Endometrium (tissue), 2 donors: ENCODE results near the gene PREB.
"Not testable (repeated sequence)": the region's sequence is repeated elsewhere in the genome, so short reads cannot be mapped to it uniquely, and the experiment has no call there.

Experiments used
- FAIRE-seq: peaks from 2 replicates; lab custom pipeline; 2012; peaks lifted over from hg19 to GRCh38; lab: Jason Lieb, UNC
- donor health status: control.
- donor health status: control.

The PREB gene

GRCh38 chr2:27133905-27134780, at the start of gene PREB:
Gene PREB, minus strand, starts transcription at chr2:27134636. Its CDS starts 215 bp downstream, at chr2:27134421.
- FAIRE-seq = no peak

- no peak for FAIRE-seq
Measured at GRCh38 chr2:27184115-27184514, 49.7 kb upstream of the PREB start.

- no peak for FAIRE-seq
Measured at GRCh38 chr2:27182346-27182745, 47.9 kb upstream of the PREB start.

- FAIRE-seq = no peak
Measured at GRCh38 chr2:27179344-27180000, 45.0 kb upstream of the PREB start.

GRCh38 chr2:27178469-27178868, 44.0 kb upstream of the PREB start:
- no peak for FAIRE-seq

GRCh38 chr2:27177441-27178351, 43.3 kb upstream of the PREB start:
- FAIRE-seq = no peak

- not testable (repeated sequence) for FAIRE-seq
Measured at GRCh38 chr2:27175781-27176180, 41.3 kb upstream of the PREB start.

GRCh38 chr2:27175330-27175729, 40.9 kb upstream of the PREB start:
- no peak for FAIRE-seq

- FAIRE-seq = no peak
Measured at GRCh38 chr2:27174638-27175037, 40.2 kb upstream of the PREB start.

- no peak for FAIRE-seq
Measured at GRCh38 chr2:27171351-27171848, 37.0 kb upstream of the PREB start.

- FAIRE-seq = no peak
Measured at GRCh38 chr2:27170581-27171337, 36.3 kb upstream of the PREB start.

- no peak for FAIRE-seq
Measured at GRCh38 chr2:27164960-27165763, 30.7 kb upstream of the PREB start.

GRCh38 chr2:27162151-27163121, 28.0 kb upstream of the PREB start:
- FAIRE-seq = no peak

- FAIRE-seq = no peak
Measured at GRCh38 chr2:27160191-27160590, 25.8 kb upstream of the PREB start.

GRCh38 chr2:27159271-27159670, 24.8 kb upstream of the PREB start:
- no peak for FAIRE-seq

GRCh38 chr2:27158468-27158867, 24.0 kb upstream of the PREB start:
- no peak for FAIRE-seq

- no peak for FAIRE-seq
Measured at GRCh38 chr2:27155069-27155520, 20.7 kb upstream of the PREB start.

GRCh38 chr2:27154488-27154887, 20.1 kb upstream of the PREB start:
- no peak for FAIRE-seq

GRCh38 chr2:27152796-27153464, 18.5 kb upstream of the PREB start:
- FAIRE-seq = no peak
